Stimulated activated CD4-positive, alpha-beta T cell treated with anti-CD3 and anti-CD28 coated beads, Interleukin-2, amount 100 ng/mL, for 24 hours (primary cell): ENCODE measurements around the gene RPA1.

Source experiments
- DNase-seq, 2 donors: peaks; one replicate each; pipeline ENCODE4 v3.0.0-alpha.2; 2020

RPA1 gene

GRCh38 chr17:1912146-1912545, 82.3 kb downstream of the RPA1 start:
- DNase-seq, result no peak

- no peak for DNase-seq
These were observed 83.9 kb downstream of the RPA1 start for GRCh38 chr17:1913702-1914101.

- DNase-seq, result no peak
These were observed 84.9 kb downstream of the RPA1 start for GRCh38 chr17:1914661-1915083.

- DNase-seq, result no peak
These were observed 86.1 kb downstream of the RPA1 start for GRCh38 chr17:1915889-1916288.

DNA sequence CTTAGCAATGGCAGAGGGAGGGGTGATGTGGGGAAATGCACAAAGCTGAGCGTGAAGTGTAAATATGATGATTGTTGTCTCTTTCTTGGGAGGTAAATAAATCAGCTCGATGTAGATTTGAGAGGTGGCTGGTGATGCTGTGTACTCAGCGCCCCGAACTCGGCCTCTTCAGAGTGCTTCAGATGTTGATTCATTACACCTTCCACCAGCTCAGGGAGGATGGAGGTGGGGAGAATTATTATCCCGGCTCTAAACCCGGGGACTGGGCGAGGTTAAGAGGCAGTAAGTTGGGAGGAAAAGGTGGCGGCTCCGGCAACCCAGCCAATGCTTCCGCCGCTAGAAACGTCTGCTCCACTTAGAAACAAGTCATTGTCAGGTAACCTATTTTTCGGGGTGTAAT, 86.5 kb downstream of the RPA1 start:
- DNase-seq, result no peak

GRCh38 chr17:1916963-1917715, 87.3 kb downstream of the RPA1 start:
- no peak for DNase-seq

GRCh38 chr17:1918346-1919162, 88.7 kb downstream of the RPA1 start:
- DNase-seq, result no peak

DNA sequence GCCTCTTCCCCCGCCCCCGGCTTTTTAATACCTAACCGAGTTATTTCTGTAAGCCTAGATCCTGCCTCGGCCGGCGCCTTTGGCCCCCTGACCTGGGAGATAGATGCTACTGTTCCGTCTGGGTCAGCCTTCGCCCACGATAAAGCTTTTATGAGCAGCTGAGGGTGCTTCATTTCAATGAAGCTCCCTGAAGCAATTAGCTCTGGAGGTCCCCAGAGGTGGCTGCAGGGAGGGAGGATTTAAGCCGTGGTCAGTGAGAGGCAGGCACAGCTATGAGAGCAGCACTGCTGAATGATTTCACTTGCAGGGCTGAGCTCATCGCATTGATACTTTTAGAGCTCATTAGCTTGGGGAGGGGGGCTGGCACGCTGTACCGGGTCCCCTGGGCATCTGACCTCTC, 89.4 kb downstream of the RPA1 start:
- no peak for DNase-seq

GRCh38 chr17:1920948-1921351, 91.1 kb downstream of the RPA1 start:
- no peak for DNase-seq

DNA sequence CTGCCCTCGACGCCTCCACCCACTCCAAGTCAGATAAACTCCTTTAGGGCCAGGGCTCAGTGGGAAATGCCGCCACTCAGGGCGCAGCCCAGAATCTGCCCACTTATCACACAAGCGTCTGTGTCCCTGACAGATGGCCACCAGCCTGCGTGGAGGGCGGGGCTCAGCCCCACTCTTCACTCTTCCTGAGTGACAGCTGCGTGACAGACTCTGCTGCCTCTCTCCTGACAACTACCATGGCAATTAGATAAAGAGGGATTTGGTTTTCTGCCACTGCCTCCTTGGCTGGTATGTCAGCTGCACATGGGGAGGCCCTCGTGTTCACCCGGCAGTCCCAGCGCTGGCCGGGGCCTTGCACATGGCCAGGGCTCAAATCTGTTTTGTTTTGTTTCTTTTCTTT, 99.2 kb downstream of the RPA1 start:
- no peak for DNase-seq

- no peak for DNase-seq
These were observed 100.5 kb downstream of the RPA1 start for GRCh38 chr17:1930337-1930645.

DNA sequence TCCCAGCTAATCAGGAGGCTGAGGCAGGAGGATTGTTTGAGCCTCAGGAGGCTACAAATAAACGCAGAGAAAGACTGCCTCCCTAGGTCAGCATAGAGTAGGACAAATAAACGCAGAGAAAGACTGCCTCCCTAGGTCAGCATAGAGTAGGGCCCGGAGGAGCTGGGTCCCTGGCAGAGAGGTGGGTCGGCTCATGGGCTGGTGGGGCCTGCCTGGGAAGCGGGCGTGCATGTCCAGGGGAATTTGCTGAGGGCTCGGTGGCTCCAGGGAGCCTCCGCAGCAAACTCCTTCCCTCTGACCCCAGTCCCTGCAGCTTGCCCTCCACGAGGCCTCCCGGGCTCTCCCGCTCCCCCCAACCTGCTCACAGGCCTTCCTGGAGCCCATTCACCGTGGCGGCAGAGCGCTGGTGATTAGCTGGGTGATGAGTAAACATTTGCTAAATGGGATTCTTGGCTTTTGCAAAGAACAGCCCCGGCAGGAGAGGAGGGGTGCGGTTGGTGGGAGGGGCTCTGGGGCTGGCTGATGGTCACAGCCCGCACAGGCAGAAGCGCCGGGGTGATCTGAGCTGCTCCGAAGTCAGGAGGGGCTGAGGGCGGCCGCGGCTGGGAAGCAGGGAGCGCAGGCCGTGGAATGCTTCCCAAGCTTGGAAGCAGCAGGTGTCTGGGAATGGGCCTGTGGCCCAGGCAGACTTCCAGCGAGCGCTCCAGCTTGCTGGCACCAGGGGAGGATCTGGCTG, 102.2 kb downstream of the RPA1 start:
- no peak for DNase-seq

DNA sequence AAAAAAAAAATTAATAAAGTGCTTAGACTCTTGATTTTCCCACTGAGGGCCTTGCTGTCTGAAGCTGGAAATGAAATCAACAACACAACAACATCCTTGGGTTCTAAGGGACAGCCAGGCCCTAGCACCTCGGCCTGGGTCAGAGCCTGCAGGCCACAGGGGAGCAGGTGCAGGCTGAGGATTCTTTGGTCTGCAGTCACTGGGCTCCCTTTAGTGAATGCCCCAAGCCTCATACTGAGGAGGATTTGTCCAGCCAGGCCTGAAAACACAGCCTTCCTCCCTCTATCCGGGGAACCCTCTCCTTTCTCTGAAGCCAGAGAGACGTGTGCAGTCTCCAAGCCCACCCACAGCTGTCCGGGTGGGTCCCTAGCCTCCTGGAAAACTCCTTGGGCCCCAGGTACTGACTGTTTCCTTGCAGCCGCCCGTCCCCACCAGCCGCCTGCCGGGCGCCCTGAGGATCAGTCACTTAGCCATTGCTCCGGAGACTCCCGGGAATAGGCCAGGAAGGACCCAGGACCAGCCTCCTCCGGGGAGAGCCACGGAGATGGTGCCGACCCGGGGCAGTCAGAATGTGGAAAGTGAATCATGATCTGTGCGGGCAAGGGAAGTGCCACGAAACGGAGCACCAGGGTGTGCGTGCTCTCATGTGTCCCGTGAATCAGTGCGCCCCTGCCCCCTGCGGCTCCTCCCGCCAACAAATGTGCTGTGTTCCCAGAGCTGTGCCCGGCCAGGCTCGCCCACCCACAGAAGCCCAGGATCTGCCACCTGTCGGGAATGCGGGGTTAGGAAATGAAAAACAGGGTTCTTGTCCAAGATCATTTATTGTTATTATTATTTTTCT, 104.3 kb downstream of the RPA1 start:
- no peak for DNase-seq

DNA sequence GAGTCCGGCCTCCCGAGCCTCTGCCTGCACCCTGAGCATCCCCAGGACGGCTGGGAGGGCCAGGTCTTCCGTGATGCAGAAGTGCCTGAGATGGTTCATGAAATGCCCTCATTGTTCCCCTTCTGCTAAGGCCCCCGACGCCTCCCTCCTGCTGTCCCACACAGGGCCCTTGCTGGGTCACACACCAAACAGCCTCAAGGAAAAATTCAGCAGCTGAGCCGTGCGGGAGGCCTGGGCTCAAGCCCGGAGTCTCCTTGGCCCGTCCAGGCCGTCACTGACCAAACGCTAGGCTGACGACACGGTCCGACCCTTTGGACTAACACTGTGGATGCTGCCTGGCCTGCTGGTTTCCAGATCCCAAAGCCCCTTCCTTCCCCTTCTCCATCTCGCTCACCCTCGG, 105.1 kb downstream of the RPA1 start:
- DNase-seq, result no peak

DNA sequence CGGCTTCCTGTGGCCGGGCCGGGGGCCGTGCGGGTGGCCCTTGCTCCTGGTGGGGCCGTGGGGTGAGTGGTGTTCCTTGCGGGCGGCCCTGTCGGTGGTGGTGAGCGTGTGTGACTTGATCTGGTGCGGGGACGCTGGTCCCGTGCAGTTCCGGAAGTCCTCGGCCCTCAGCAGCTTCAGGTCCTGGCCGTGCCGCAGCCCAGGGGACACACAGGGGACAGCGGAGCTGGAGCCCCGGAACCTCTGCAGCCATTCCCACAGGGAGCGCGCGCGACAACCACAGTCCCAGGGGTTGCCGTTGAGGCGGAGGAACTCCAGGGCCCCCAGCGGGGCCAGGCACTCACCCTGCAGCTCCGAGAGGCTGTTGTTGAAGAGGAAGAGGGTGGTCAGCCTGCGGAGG, 107.0 kb downstream of the RPA1 start:
- no peak for DNase-seq

GRCh38 chr17:1937461-1937860, 107.7 kb downstream of the RPA1 start:
- DNase-seq, result no peak

DNA sequence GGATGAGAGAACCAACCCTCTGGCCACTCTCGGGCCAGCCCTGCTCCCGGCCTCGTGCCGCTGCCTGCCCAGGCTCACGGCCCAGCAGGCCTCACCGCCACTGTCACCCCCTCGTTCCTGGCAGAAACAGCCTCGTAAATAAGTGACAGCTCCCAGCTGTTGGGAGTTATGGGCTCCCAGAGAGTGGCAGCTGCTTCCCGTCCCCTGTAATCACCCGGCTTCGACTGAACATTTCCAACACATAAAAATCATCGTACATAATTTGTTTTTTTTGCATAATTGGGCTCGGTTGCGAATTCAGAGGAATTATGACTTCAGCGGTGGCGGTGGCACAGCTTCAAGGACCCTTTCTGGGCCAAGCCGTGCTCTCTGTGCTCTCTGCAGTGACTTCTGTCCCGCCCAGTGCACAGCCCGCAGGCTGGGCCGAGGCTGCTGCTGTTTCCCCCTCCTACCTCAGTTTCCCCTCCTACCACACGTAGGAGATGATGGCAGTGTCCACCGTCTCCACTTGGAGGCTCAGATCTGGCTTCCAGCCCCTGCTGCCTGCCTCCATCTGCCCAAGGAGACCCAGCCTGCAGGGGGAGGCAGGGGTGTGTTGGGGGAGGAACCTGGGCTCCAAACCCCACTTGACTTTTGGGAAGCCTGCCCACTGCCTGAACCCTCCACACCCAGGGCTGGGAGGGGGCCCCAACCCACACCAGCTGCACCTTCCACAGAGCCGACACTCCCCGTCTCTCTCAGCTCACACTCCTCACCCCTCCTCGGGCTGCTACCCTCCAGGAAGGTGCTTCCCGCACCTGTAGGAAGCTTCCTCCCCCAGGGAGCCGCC, 110.4 kb downstream of the RPA1 start:
- DNase-seq, result no peak

- no peak for DNase-seq
These were observed 111.0 kb downstream of the RPA1 start for GRCh38 chr17:1940810-1941185.

- DNase-seq, result no peak
These were observed 111.7 kb downstream of the RPA1 start for GRCh38 chr17:1941272-1942065.

DNA sequence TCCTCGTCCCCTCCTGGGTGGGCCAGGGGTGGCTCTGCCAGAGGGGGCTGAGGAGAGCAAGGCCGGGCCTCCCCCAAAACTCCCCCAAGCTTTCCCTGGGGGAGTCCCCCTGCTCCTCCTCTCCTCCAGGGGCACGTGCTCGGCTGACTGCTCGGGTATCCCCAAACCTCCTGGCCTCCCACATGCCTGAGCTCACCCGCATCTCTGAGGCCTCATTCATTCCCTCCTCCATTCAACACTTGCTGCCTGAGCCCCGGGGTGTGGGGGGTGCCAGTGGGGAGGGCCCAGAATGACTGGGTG, 112.2 kb downstream of the RPA1 start:
- no peak for DNase-seq

DNA sequence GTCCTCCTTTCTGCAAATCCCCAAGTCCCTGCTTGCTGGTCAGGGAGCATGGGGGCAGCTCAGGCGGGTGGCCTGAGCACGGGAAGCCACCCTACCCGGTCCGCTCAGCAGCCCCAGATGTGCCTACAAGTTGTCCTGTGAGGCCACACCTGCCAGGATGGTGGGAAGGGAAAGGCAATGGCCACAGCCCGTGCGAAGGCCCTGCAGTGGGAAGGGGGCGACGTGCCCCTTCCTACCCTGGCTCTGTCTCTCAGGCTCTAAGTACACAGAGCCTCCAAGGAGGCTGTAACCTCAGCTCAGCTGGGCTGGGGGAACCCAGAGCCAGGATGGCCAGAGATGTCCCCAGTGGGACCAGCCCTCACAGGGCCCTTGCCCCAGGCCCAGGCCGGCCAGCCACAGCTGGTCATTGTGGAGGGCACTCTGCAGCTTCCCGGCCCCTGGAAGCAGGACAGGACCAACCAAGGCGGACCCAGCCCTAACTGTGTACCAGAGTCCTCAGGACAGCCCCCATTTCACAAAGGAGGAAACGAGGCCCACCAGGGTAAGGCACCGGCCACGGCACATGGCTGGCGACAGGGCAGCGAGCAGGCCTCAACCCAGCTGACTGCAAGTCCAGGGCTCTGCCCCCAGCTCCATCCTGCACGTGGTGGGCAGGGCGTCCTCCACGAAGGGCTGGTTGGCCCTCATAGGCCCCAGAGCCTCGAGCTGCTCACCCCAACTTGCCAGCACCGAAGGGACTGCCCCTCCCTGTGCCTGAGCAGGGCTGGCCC, 113.0 kb downstream of the RPA1 start:
- no peak for DNase-seq
